H9 (cell line): ENCODE measurements around the gene ZFYVE28. TPM values are rescaled to one million over a fixed set of nuclear protein-coding genes. Genes with fewer than 3 reads are reported as not detected.
A peak's percentile ranks its signal among the peaks of the same experiment; 100 is the strongest.

Experiments used
- DNase-seq: peaks from one replicate; pipeline ENCODE4 v3.0.0-alpha.2; 2017
- H2AFZ ChIP-seq: one replicate; pipeline ENCODE4 v1.6.1; 2013; ENCODE audit warnings: mild to moderate bottlenecking, low read length, control low read depth, moderate library complexity
- H2AK5ac ChIP-seq: 2 replicates; pipeline ENCODE4 v1.6.1; 2013; ENCODE audit warnings: low read length, control low read depth, mixed read lengths; ENCODE audit not compliant: insufficient read length
- H2BK120ac ChIP-seq: one replicate; pipeline ENCODE4 v1.6.1; 2013; ENCODE audit warnings: low read depth, mild to moderate bottlenecking, low read length, control low read depth, inconsistent platforms; ENCODE audit not compliant: poor library complexity, severe bottlenecking
- H2BK12ac ChIP-seq: 2 replicates; pipeline ENCODE4 v1.6.1; 2013; ENCODE audit warnings: low read length, control low read depth, mixed read lengths, low read depth; ENCODE audit not compliant: insufficient read length
- H2BK15ac ChIP-seq: 2 replicates; pipeline ENCODE4 v1.6.1; 2013; ENCODE audit warnings: low read depth, low read length, control low read depth
- H2BK20ac ChIP-seq: one replicate; pipeline ENCODE4 v1.6.1; 2013; ENCODE audit warnings: low read depth, mild to moderate bottlenecking, low read length, control low read depth, inconsistent platforms; ENCODE audit not compliant: poor library complexity, severe bottlenecking
- H2BK5ac ChIP-seq: 2 replicates; pipeline ENCODE4 v1.6.1; 2013; ENCODE audit warnings: low read length, control low read depth, mixed read lengths; ENCODE audit not compliant: insufficient read length
- H3K14ac ChIP-seq: 2 replicates; pipeline ENCODE4 v1.6.1; 2013; ENCODE audit warnings: low read length, control low read depth; ENCODE audit not compliant: insufficient read depth
- H3K18ac ChIP-seq: 2 replicates; pipeline ENCODE4 v1.6.1; 2013; ENCODE audit warnings: low read depth, mild to moderate bottlenecking, mixed read lengths, low read length, control low read depth; ENCODE audit not compliant: insufficient read length
- H3K23ac ChIP-seq: 2 replicates; pipeline ENCODE4 v1.6.1; 2013; ENCODE audit warnings: low read length, control low read depth, mixed read lengths, low read depth; ENCODE audit not compliant: insufficient read length
- H3K23me2 ChIP-seq: 2 replicates; pipeline ENCODE4 v1.6.1; 2013; ENCODE audit warnings: low read depth, mild to moderate bottlenecking, mixed read lengths, low read length, control low read depth; ENCODE audit not compliant: insufficient read length, poor library complexity, severe bottlenecking
- H3K27ac ChIP-seq: 2 replicates; pipeline ENCODE4 v1.5.1; 2013; ENCODE audit warnings: low read length, control low read depth, mixed read lengths, low read depth; ENCODE audit not compliant: insufficient read length
- H3K27me3 ChIP-seq: 2 replicates; pipeline ENCODE4 v1.6.1; 2013; ENCODE audit warnings: low read length, control low read depth, inconsistent platforms; ENCODE audit not compliant: insufficient read depth
- H3K4ac ChIP-seq: 2 replicates; pipeline ENCODE4 v1.6.1; 2013; ENCODE audit warnings: low read depth, mild to moderate bottlenecking, control low read depth, inconsistent platforms, low read length, moderate library complexity
- H3K4me1 ChIP-seq: 2 replicates; pipeline ENCODE4 v1.6.1; 2013; ENCODE audit warnings: low read length, control low read depth, inconsistent platforms; ENCODE audit not compliant: insufficient read depth
- H3K4me2 ChIP-seq: 2 replicates; pipeline ENCODE4 v1.6.1; 2013; ENCODE audit warnings: low read length, control low read depth, mixed read lengths; ENCODE audit not compliant: insufficient read length, insufficient read depth
- H3K56ac ChIP-seq: 2 replicates; pipeline ENCODE4 v1.6.1; 2013; ENCODE audit warnings: low read depth, mild to moderate bottlenecking, mixed read lengths, low read length, control low read depth; ENCODE audit not compliant: insufficient read length
- H3K79me1 ChIP-seq: 2 replicates; pipeline ENCODE4 v1.6.1; 2013; ENCODE audit warnings: low read depth, mild to moderate bottlenecking, moderate library complexity, low read length, control low read depth, inconsistent platforms; ENCODE audit not compliant: insufficient read depth, poor library complexity, severe bottlenecking
- H3K79me2 ChIP-seq: 2 replicates; pipeline ENCODE4 v1.6.1; 2013; ENCODE audit warnings: low read length, control low read depth, inconsistent platforms; ENCODE audit not compliant: insufficient read depth
- H3K9ac ChIP-seq: 2 replicates; pipeline ENCODE4 v1.6.1; 2013; ENCODE audit warnings: low read length, control low read depth, mixed read lengths; ENCODE audit not compliant: insufficient read length; ENCODE audit errors: extremely low read depth
- H3K9me3 ChIP-seq: one replicate; pipeline ENCODE4 v1.6.1; 2013; ENCODE audit warnings: low read depth, low read length, inconsistent platforms; ENCODE audit not compliant: control insufficient read depth
- H3T11ph ChIP-seq: one replicate; pipeline ENCODE4 v1.6.1; 2013; ENCODE audit warnings: mild to moderate bottlenecking, low read length, control low read depth, inconsistent platforms
- H4K20me1 ChIP-seq: one replicate; pipeline ENCODE4 v1.6.1; 2013; ENCODE audit not compliant: control insufficient read depth, insufficient read length, insufficient read depth
- H4K5ac ChIP-seq: 2 replicates; pipeline ENCODE4 v1.6.1; 2013; ENCODE audit warnings: low read depth, mild to moderate bottlenecking, mixed read lengths, low read length, control low read depth; ENCODE audit not compliant: insufficient read length
- H4K8ac ChIP-seq: replicated peaks from 2 replicates; pipeline ENCODE4 v1.6.1; 2013; ENCODE audit warnings: low read length, control low read depth, mixed read lengths, low read depth; ENCODE audit not compliant: insufficient read length
- H4K91ac ChIP-seq: 2 replicates; pipeline ENCODE4 v1.6.1; 2013; ENCODE audit warnings: low read depth, mild to moderate bottlenecking, moderate library complexity, mixed read lengths, low read length, control low read depth; ENCODE audit not compliant: insufficient read length
- H3K27ac Mint-ChIP-seq, 3 experiments: 2 replicates in 2 of 3; 3 replicates in 1 of 3; pipeline ENCODE4 v1.8.0; 2020 to 2021; ENCODE audit warnings: mixed read lengths in 3 of 3, mild to moderate bottlenecking in 1 of 3, moderate library complexity in 1 of 3
- H3K27me3 Mint-ChIP-seq: 2 replicates; pipeline ENCODE4 v1.8.0; 2021; ENCODE audit warnings: low read depth, mild to moderate bottlenecking, moderate library complexity, mixed read lengths
- H3K36me3 Mint-ChIP-seq, 3 experiments: 2 replicates in 2 of 3; 3 replicates in 1 of 3; pipeline ENCODE4 v1.8.0; 2020 to 2021; ENCODE audit warnings: low read depth in 3 of 3, mixed read lengths in 3 of 3; ENCODE audit not compliant: insufficient read depth in 1 of 3
- H3K4me1 Mint-ChIP-seq, 2 experiments: 2 replicates each; pipeline ENCODE4 v1.8.0; 2020; ENCODE audit warnings: mixed read lengths in 2 of 2
- H3K4me3 Mint-ChIP-seq, 2 experiments: 2 replicates in 1 of 2; 3 replicates in 1 of 2; pipeline ENCODE4 v1.8.0; 2020 to 2021; ENCODE audit warnings: mild to moderate bottlenecking in 2 of 2, mixed read lengths in 2 of 2, moderate library complexity in 1 of 2
- H3K9me3 Mint-ChIP-seq, 2 experiments: 2 replicates in 1 of 2; 3 replicates in 1 of 2; pipeline ENCODE4 v1.8.0; 2020; ENCODE audit warnings: mild to moderate bottlenecking in 2 of 2, mixed read lengths in 2 of 2, moderate library complexity in 1 of 2
- CTCF ChIP-seq: fragments of 200-600 bp; sonication (generic); conservative IDR thresholded peaks from 3 replicates; pipeline ENCODE4 v1.8.0; 2021; ENCODE audit warnings: antibody characterized with exemption, mild to moderate bottlenecking
- WGBS: extraction: QIAGEN DNeasy Blood & Tissue Kit; methylation state at CpG from one replicate; pipeline ENCODE4 v1.1.7; 2013; ENCODE audit warnings: missing lambda C conversion rate, low lambda C conversion rate, mixed read lengths; ENCODE audit not compliant: insufficient read length; ENCODE audit errors: extremely low coverage; 5-methylcytosine and 5-hydroxymethylcytosine counted together
- total RNA-seq: library from RNA; stranded (reverse); gene quantifications from 2 replicates; pipeline ENCODE4 v1.2.1, GENCODE V29; 2021

The ZFYVE28 gene
- total RNA-seq, 1 experiment from 2014 or later = 0.98 TPM

DNA sequence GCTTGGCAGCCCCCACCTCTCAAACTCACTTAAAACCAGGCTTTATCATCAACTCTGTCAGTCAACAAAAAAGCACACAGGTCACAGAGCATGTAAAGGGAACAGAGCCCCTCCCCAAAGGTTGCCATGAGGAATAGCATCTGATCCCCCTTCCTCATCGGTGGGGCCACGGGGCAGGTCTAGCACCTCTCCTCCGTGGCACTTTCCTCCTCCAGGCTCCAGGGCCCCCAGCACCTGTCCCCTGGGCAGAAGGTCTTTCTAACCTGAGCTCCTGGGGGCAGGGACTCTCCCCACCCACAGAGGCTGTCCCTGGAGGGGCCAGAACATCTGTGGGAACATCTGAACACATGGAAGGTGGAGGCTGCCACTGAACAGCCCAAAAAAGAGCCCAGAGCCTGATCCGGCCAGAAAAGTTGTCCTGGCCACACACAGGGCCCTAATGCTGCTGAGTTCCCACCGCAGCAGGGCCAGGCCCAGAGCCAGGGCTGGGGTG lies 65.7 kb downstream of the ZFYVE28 start:
- Mint-ChIP-seq H3K36me3 (no peaks in the 10 kb centered on the region), H3K4me1 (no peaks in the 10 kb centered on the region), H3K27ac (peak overlapping the region in 1 of 3 experiments; percentile 84; a peak in 2 of 7 replicates), H3K27me3 (no peaks in the 10 kb centered on the region; the same call in 1 of the 2 replicates), H3K4me3 (no peak overlapping the region), H3K9me3 (no peaks in the 10 kb centered on the region)
- no peak for TF ChIP-seq CTCF
- no peak overlapping the region for H3K56ac ChIP-seq
- H4K20me1 ChIP-seq = no peaks in the 10 kb centered on the region
- H2BK20ac ChIP-seq = no peak overlapping the region
- WGBS = no CpG with 5 or more reads among the region's 5 CpGs
- no peak overlapping the region for H4K8ac ChIP-seq
- no peak overlapping the region for H3K9ac ChIP-seq
- H2BK15ac ChIP-seq = no peak overlapping the region; the same call in 1 of the 2 replicates
- no peak overlapping the region for H2AK5ac ChIP-seq
- no peak overlapping the region for H3K4ac ChIP-seq
- no peaks in the 10 kb centered on the region for H3K79me2 ChIP-seq
- no peaks in the 10 kb centered on the region for H3K23me2 ChIP-seq
- no peaks in the 10 kb centered on the region for H3K9me3 ChIP-seq
- H4K91ac ChIP-seq = no peak overlapping the region
- no peak overlapping the region for H2BK12ac ChIP-seq
- no peak overlapping the region for H3K4me2 ChIP-seq
- no peak overlapping the region for H3T11ph ChIP-seq
- H3K27me3 ChIP-seq = no peaks in the 10 kb centered on the region
- no peak overlapping the region for H4K5ac ChIP-seq
- H3K18ac ChIP-seq = no peak overlapping the region
- H3K79me1 ChIP-seq = no peaks in the 10 kb centered on the region
- no peak overlapping the region for H3K27ac ChIP-seq
- H3K4me1 ChIP-seq = no peaks in the 10 kb centered on the region
- DNase-seq = no peak
- H3K23ac ChIP-seq = no peak overlapping the region
- peak overlapping the region; percentile 33; the same call in 1 of the 2 replicates for H3K14ac ChIP-seq
- H2BK120ac ChIP-seq = no peak overlapping the region
- H2BK5ac ChIP-seq = no peak overlapping the region
- no peak overlapping the region for H2AFZ ChIP-seq
